VCaP (cell line): ENCODE measurements around the gene ABCA3.

ENCODE experiments used
- H3K27ac ChIP-seq: fragments of 450-650 bp; 2 replicates; pipeline ENCODE4 v1.5.1; 2017
- CTCF ChIP-seq: fragments of 450-650 bp; conservative IDR thresholded peaks from 2 replicates; pipeline ENCODE4 v1.5.1; 2017; ENCODE audit warnings: mild to moderate bottlenecking, moderate library complexity

Gene ABCA3

GRCh38 chr16:2299915-2300192, 40.7 kb downstream of the ABCA3 start:
- TF ChIP-seq CTCF = no peak
- no peak overlapping the region for H3K27ac ChIP-seq

GRCh38 chr16:2299121-2299914, 41.2 kb downstream of the ABCA3 start:
- H3K27ac ChIP-seq = no peak overlapping the region
- TF ChIP-seq CTCF = no peak

GRCh38 chr16:2298621-2299020, 41.9 kb downstream of the ABCA3 start:
- no peak overlapping the region for H3K27ac ChIP-seq

GRCh38 chr16:2297506-2297860, 43.0 kb downstream of the ABCA3 start:
- no peak for TF ChIP-seq CTCF
- no peak overlapping the region for H3K27ac ChIP-seq

More at GRCh38 chr16:2298621-2299020, 41.9 kb downstream of the ABCA3 start:
- TF ChIP-seq CTCF = no peak

- no peak overlapping the region for H3K27ac ChIP-seq
- TF ChIP-seq CTCF = no peak; the same call in 1 of the 2 replicates
Measured at GRCh38 chr16:2296661-2297505, 43.6 kb downstream of the ABCA3 start.

GRCh38 chr16:2295056-2295798, 45.3 kb downstream of the ABCA3 start:
- no peak overlapping the region for H3K27ac ChIP-seq
- TF ChIP-seq CTCF = no peak

- no peak for TF ChIP-seq CTCF
- H3K27ac ChIP-seq = no peak overlapping the region
Measured at GRCh38 chr16:2292221-2292620, 48.3 kb downstream of the ABCA3 start.
